ENCODE data around the gene C22orf39.

GRCh38 chr22:19407649-19408606, 39.6 kb downstream of the C22orf39 start:
- TF ChIP-seq GATA3 (IDR thresholded peaks at IDR 0.05; ENCODE audit: low read depth, low read length) (peak; percentile 78; the same call in 1 of the 2 replicates), GATA2 (IDR thresholded peaks at IDR 0.05; ENCODE audit: low read depth, low read length) (peak; percentile 95)
